ENCODE results near the gene PDLIM1.

PDLIM1 gene

DNA sequence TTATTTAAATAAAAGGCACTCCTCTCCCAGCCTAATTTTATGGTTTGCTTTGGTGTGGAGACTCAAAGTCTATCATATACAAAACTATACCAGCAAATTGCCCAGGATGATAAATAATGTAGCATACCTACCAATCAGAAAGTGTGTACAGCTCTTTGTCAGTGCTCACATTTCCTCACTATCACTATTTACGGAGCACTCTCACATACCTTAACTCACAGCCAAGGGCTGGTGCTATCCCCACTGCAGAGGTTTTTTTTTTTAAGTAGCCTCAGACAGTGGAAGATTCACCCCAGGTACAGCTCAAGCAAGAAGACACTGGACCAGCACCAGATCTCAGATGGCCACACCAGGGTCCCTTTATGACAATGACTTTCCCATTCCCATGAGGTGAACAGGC is 2.5 kb downstream of the PDLIM1 start:
- no peak for DNase-seq (ENCODE audit: low read depth)

DNA sequence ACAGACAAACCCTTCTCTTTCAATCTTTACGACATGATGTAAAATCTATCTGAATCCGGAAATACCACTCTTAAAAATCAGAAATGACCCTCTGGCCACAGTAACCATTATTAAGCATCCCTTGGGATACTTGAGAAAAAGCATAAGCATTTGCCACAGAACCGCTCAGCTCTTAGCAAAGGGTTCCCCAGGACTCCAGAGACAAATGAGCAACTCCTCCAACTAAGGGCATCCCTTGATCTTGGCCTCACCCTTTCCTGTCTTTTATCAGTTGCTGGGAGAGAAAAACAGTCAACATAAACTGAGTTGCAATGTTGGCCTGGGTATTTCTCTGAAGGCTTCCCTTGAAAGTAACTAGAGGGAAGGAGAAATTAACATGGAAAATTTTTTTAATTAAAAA is 3.5 kb downstream of the PDLIM1 start:
- peak; percentile 76 for DNase-seq (ENCODE audit: low read depth)

DNA sequence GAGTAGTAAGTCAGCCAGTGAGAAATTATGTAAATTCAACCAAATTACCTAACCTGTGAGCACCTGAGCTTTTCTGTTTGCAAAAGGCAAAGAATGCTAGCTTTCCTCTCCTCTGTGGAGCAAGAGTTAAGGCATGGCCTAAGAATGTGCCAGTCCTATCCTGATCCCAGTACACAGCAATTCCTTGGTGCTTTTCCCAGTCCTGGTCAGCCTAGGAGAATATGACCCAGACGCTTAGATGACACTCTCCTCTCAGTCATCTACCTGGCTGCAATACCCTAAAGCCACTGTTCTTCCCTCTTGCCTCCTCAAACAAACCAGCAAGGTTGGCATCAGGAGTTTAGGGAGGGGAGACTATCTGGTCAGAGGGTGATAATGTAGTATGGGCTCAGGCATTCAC is 4.1 kb downstream of the PDLIM1 start:
- DNase-seq (ENCODE audit: low read depth), result no peak

DNA sequence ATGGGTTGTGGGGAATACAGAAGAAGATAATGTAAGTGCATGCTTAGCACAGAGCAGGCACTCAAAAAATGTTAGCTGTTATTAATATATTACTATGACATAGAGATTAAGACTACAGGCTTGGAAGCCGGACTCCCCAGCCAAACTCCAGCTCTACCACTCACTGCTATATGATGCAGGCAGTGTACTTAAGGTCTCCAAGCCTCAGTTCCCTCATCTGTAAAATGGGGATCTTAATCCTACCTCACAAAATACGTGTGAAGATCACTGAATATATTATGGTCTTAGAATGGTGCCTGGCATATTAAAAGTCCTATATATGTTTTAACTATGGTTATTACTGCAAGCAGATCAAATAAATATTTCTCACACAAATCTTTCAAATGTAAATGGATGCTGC is 5.2 kb downstream of the PDLIM1 start:
- DNase-seq (ENCODE audit: low read depth), result no peak

DNA sequence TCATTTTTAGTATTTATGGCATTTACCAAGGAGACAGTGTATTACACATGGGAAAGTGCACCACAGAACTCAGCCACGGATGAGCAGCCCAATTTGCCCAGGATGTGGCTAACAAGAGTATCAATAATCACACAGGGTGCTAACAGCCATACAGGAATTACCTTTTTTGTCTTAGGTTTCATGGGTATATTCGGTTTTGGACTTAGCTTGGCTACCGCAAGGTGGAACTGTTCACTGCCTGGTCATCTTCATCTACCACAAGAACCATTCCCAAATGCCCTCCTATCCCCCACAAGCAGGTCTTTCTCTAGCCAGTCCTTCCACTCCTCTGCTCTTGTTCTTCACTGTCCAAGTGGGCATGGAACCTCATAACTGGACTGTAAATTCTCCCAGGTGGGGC is 6.0 kb downstream of the PDLIM1 start:
- no peak for DNase-seq (ENCODE audit: low read depth)

DNA sequence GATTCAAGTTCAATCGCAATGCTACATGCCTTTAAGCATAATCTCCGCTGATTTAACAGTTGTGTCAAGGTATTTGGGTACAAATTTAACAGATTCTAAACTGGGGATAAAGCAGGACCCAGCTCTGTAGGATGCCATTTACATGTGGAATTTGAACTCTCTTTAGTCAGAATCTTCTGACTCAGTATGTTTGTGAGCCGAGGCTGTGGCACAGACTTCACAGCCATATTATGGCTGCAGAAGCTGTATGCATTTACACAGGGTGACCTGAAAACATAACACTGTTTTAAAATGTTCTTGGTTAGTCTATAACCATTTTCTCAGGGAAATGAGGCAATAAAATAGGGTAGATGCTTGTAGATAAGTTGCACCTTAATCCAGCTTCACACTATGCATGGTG is 8.7 kb downstream of the PDLIM1 start:
- DNase-seq (ENCODE audit: low read depth), result no peak

DNA sequence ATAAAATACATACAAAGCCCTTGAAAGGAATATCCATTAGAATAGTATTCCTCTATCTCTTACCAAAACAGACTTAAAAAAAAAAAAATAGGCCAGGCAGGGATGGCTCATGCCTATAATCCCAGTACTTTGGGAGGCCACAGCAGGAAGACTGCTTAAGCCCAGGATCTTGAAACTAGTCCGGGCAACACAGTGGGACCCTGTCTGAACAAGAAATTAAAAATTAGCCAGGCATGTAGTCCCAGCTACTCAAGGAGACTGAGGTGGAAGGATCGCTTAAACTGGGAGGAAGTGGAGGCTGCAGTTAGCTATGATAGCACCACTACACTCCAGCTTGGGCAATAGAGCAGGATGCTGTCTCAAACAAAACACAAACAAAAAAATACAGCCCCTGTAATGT is 9.6 kb downstream of the PDLIM1 start:
- DNase-seq (ENCODE audit: low read depth), result no peak

DNA sequence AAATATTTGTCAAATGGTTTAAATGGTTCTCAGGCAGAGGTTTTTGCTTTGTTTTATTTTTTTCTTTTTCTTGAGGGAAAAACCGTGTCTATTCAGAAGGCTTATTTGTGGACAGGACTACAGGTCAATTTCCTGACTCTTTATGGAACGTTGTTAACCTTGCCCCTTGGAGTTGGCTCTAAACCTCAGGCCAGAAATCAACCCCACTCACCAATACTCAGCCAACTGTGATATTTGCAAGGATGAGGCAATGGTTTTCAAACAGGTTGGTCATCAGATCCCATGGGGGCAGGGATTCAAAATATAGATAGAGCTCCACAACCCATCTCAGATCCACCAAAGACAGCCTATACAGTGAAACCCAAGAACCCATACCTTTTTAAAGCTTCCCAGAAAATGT is 10.2 kb downstream of the PDLIM1 start:
- DNase-seq (ENCODE audit: low read depth), result no peak

DNA sequence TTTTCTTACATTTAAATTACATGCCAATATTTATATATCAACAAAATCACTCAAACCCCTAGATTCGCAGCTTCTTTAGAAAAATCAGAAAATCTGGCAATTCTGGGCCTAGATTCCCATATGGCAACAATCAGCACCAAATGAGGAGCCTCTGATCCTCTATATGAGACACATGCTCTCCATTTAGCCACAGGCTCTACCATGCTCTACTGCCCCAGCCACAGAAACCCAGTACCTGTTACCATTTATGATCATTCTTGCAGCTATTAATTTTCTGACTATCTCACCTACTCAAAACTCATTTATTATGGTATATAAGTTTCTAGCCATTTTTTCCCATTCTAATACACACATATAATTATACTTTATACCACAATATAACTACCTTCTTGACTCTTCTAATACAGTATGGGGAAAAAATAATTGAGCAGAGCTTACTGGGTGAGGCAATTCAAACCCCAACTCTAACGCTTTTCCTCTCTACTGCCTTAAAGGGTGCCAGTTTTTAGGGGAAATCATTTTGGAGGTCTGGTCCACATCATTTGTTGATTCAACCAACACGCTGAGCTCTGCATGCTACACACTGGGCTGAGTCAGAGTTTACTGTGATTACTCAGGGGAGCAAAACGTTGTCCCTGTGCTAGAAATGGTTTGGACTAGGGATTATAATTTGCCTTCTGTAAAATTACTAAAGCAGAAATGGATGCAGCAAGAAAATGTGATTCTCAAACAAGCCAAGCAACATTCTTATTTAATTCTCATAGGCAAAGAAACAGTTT is 11.6 kb downstream of the PDLIM1 start:
- no peak for DNase-seq (ENCODE audit: low read depth)

DNA sequence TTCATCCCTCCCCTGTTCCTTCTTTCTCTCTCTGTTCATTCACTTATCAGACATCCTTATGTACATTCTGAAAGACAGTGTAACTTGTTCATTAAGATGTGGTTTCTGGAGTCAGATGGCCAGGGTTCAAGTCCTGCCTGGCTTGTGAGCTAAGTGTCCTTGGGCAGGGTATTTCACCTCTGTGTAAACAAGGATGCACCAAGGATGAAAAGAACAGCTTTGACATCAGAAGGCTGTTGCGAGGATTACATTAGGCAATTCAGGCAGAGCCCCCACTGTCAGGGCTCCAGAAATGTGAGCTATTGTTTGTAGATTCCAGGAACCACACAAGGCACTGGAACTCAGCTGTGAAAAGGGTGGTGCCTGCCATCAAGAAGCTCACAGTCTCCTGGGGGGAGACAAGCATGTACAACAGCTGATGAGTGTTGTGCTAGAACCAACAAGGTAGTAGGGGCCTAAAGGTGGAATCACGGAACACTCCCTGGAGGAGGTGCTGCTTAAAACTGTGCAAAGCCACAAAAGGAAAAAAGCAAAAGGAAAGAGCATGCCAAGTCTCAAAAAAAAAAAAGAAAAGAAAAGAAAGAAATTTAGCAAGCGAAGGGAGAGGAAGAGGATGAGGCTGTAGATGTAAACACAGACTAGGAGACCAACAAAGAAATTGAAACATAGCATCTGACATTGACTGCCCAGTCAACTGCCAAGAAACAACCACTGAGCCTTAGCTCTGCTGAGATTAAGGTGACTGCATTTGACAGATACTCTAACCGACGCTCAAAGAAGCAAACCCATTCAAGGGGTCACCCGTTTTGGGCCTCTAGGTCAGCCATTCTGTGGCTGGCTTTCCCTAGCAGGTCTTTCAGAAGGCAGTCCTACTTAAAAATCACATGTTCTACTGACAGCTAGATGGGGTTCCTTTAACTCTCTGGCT is 12.5 kb downstream of the PDLIM1 start:
- no peak for DNase-seq (ENCODE audit: low read depth)

DNA sequence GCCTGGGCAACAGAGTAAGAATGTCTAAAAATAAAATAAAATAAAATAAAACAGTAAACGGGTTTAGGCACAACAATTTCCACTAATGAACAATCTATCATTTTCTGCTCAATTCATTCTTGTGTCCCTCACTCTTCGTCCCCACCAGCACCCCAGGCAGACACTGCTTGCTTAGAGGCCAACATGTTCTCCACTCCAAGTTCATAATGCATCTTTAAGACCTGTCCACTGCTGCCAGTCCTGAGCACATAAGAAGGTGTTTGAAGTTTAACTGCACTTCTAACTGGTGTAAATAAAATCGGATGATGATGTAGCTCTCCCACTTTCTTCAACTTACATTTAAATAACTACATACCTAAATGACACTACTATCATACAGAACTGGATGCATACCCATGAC is 13.2 kb downstream of the PDLIM1 start:
- DNase-seq (ENCODE audit: low read depth), result no peak

DNA sequence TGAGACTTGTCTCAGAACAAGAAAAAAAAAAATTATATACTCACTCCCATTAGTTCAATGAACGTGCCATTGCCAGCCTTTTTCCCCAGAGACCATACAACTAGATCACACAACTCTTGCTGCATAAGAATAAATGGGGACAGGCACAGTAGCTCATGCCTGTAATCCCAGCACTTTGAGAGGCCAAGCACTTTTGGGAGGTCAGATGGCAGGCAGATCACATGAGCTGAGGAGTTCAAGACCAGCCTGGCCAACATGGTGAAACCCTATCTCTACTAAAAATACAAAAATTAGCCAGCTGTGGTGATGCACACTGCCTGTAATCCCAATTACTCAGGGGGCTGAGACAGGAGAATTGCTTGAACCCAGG is 13.6 kb downstream of the PDLIM1 start:
- DNase-seq (ENCODE audit: low read depth), result no peak

DNA sequence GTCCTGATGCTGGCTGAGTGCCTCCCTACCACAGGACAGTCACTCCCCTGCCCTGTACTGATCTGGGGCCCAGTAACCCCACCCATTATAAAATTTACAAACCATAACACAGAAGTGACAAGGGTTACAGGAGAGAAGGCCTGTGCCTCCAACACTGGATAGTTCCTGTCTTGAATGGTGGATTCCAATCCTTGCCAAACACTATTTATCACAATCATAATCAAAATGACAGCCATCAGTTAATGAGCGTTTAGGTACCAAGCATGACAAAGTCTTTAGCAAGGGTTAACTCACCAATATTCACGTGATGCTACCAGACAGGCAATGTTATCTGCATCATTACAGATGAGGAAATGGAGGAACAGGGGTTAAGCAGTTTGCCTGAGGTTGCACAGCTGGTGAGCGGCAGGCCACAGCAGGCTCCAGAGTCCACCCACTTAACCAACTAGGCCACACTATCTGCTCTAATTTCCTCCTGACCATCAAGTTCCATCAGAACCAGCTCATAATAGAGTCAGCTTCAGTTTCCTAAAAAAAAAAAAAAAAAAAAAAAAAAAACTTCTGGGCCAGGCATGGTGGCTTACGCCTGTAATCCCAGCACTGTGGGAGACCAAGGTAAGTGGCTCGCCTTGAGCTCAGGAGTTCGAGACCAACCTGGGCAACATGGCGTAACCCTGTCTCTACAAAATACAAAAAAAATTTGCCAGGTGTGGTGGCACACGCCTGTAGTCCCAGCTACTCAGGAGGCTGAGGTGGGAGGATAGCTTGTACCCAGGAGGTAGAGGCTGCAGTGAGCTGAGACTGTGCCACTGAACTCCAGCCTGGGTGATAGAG is 14.2 kb downstream of the PDLIM1 start:
- no peak for DNase-seq (ENCODE audit: low read depth)

DNA sequence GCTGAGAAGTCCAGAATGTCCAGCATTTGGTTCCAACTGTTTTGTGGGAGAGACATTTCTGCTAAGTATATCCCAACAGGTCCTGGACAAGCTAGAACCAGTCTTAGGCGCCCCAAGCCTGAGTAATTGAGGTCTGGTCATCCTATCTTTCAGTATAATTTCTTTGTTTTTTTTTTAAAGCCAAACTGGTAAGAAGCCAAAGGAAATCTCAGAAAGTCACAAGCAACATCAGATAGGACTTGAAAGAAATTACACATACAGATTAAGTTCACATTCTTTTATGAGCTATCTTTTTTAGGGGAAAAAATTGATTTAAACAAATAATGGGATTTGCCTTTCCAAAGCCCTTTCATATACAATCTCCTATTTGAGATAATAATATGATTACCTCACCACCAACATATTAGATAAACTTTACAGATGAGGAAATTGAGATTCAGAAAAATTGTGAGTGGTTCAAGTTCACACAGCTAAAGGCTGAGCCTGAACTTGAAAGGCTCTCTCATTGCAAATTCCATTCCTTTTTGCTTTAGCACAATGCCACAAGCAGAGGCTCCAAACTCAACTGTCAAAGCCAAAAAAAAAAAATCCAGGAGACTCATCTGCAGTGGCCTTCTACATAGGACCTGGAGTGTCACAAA is 15.0 kb downstream of the PDLIM1 start:
- no peak for DNase-seq (ENCODE audit: low read depth)

DNA sequence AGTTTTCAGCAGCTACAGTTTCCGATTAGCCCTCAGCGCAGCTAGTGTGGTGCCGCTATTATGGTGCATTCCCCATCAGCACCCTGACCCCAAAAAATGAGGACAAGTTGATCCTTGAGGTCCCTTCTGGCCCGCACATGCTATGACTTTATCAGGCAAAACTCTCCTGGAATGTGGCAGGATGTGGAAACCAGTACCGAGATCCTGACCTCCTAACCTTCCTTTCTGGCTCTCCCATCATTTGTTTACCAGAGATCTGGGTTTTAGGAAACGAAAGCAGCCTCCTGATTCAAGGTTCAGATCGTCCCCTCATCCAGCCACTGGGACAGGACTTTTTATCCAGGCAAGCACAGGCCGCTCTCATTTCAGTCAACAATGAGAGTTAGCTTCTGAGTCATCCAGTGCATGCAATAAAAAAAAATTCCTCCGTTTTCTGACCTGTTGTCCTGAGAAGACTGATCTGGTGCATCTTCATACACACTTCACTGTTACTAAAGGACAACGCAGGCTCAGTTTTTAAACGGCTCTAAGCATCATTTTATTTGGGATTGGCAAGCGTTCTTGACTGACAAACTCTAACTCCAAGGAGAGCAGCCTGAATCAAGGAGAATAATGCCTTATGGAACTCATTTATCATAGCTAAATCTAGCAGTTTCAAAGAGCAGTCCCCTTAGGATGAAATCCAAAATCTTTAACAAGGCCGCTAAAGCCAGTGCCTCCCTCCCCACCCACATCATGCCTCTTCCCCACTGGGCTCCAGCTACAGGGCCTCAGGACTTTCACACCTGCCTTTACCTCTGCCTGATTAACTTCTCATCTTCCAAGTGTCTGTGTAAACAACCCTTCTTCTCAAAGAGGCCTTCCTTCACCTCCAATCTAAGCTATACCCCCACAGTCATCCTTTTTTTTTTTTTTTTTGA is 17.1 kb downstream of the PDLIM1 start:
- DNase-seq (ENCODE audit: low read depth), result peak; percentile 93

DNA sequence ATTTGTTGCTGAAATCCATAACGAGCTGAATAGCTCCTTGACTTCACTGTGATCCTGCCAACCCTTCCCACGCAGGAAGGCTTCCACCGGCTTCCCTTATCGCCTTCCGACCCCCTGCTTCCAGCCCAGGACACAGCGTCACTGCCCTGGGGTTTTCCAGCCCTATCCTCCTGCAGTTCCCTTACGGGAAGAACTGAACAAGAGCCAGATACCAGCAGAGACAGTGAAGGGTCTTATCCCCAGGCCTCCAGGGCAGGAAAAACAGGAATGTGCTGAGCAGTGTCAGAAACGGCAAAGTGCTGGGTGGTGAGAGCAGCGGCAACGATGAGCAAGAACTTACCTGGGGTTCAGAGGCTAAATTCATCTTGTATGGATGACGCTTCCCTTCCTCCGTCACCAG is 22.4 kb downstream of the PDLIM1 start:
- no peak for DNase-seq (ENCODE audit: low read depth)

DNA sequence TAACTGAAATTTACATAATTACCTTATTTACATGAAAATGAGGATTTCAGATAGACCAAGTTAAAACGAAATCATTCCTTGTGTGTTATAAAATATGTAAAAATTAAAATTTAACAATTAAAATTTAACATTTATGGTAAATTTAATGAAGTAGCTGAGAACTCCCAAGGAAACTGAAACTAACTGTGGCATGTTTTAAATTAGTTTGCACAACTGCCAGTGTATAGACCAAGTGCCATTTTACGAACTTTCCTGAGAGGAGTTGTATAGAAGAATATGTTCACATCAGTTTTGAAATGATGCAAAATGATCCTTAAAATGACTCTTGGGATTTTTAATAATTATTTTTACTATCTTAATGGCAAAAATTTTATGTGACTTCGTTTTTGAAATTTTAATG is 23.6 kb downstream of the PDLIM1 start:
- DNase-seq (ENCODE audit: low read depth), result no peak

DNA sequence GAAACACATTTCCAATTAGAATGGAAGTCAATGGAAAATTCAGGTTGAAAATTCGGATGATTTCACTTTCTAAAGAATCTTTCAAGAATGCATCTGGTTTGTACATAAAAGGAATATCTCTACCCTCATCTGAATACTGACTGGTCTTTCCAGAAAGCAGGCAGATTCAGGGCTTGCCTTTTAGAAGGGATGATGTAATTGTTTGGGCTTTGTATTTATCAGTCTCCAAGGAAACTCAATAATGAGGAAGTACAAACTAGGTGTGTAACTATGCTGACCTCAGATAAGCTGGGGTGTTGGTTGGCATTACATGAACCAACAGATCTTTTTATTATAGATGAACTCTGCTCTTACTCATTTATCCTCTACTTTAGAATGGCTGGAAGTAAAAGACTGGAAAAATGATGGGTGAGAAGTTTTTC is 24.1 kb downstream of the PDLIM1 start:
- DNase-seq (ENCODE audit: low read depth), result peak; percentile 96

DNA sequence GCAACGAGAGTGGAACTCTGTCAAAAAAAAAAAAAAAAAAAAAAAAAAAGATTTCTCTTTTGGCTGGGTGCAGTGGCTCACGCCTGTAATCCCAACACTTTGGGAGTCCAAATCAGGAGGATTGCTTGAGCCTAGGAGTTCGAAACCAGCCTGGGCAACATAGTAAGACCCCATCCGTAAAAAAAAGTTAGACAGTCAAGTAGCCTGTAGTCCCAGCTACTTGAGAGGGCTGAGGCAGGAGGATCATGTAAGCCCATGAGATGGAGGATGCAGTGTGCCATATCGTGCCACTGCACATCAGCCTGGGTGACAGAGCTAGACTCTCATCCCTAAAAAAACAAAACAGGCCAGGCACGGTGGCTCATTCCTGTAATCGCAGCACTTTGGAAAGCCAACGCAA is 25.2 kb downstream of the PDLIM1 start:
- no peak for DNase-seq (ENCODE audit: low read depth)

DNA sequence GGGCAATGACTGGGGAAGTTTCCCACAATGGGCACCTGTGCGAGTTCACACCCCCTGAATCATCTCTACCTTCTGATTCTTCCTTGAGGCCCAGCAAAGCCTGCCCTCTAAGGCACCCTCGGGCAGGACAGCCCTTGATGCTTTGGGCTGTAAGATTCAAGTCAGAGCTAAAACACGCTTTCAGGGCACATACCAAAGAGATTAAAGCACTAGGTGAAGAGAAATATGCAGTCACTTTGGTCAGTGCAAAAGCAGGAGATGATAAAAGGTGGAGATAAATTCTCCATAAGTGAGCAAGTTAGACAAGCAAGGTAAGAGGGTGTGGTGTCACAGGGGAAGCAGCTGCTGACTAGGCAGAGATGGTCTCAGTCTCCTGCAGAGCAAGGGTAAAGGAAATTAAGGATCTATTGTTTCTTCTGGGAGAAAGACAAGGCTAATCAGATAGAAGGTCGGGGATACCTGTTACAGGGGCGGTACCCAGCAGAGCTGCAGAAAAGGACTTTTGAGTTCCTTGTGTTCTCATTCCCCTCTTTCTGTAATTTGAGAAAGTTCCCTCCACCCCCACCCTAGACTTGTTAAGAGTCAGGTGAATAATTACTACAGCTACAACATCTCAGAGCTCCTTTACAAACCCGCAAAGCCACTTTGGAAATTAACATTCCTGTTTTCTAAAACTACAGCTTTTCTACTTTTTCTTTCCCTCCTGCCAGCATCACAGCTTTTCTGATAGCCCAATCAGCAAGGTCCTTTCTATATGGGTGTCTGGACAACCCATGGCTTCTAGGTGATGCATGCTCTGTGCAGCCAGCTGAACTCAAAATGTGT is 26.4 kb downstream of the PDLIM1 start:
- DNase-seq (ENCODE audit: low read depth), result no peak

Measured in GM04503 (cell line).